Measurements from ENCODE around the gene FBXO34. TPM values are rescaled to one million over a fixed set of nuclear protein-coding genes. Genes with fewer than 3 reads are reported as not detected.

The FBXO34 gene
- total and polyA plus RNA-seq, 10 of the 15 experiments (the other 5 are each of a cell fraction or from before 2014, with no cell fraction given) = 5.6 to 22.8 (median 17.6) TPM

DNA sequence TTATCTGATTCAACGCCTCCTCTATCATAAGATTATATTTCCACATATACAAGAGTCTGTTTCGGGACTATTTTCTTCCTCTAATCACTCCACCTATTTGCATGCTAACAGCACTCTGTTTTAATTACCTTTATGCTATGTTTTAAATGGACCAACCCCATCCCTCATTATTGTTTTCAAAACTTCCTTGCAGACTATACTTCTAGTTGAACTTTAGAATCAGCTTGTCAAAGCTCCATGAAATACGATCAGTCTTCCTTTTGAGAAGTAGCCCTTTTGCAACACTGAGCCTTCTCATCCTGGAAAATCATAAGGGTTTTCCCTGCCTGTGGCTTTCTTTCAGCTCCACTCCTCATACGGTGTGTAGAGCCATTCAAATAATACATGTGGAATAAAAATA, 103.5 kb downstream of the FBXO34 start:
- TF ChIP-seq POLR2AphosphoS2 (IDR thresholded peaks at IDR 0.05; ENCODE audit: low read depth, low read length) (no peak), NFIC (IDR thresholded peaks at IDR 0.05; ENCODE audit: low read depth, low read length) (no peak)
- TF ChIP-seq, protein P1, sequence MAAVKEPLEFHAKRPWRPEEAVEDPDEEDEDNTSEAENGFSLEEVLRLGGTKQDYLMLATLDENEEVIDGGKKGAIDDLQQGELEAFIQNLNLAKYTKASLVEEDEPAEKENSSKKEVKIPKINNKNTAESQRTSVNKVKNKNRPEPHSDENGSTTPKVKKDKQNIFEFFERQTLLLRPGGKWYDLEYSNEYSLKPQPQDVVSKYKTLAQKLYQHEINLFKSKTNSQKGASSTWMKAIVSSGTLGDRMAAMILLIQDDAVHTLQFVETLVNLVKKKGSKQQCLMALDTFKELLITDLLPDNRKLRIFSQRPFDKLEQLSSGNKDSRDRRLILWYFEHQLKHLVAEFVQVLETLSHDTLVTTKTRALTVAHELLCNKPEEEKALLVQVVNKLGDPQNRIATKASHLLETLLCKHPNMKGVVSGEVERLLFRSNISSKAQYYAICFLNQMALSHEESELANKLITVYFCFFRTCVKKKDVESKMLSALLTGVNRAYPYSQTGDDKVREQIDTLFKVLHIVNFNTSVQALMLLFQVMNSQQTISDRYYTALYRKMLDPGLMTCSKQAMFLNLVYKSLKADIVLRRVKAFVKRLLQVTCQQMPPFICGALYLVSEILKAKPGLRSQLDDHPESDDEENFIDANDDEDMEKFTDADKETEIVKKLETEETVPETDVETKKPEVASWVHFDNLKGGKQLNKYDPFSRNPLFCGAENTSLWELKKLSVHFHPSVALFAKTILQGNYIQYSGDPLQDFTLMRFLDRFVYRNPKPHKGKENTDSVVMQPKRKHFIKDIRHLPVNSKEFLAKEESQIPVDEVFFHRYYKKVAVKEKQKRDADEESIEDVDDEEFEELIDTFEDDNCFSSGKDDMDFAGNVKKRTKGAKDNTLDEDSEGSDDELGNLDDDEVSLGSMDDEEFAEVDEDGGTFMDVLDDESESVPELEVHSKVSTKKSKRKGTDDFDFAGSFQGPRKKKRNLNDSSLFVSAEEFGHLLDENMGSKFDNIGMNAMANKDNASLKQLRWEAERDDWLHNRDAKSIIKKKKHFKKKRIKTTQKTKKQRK (IDR thresholded peaks at IDR 0.05; ENCODE audit: low read depth, low read length) = no peak
- Histone ChIP-seq H4K20me1 (ENCODE audit: control insufficient read depth, insufficient read depth) (no peaks in the 10 kb centered on the region), H3K4me1 (ENCODE audit: control insufficient read depth, insufficient read depth, low read length) (peaks cover 6% of the 10 kb centered on the region; the same call in 1 of the 2 replicates), H3K27ac (ENCODE audit: control insufficient read depth, insufficient read depth) (no peak overlapping the region), H3K36me3 (ENCODE audit: control insufficient read depth in 2 of 2, insufficient read depth in 2 of 2, low read length in 1 of 2) (peaks cover 0 to 5% of the 10 kb centered on the region in 2 experiments; a peak in 2 of 4 replicates), H3K27me3 (replicated peaks in 1 of 2; ENCODE audit: control insufficient read depth in 2 of 2, insufficient read depth in 2 of 2, low read length in 1 of 2) (no peaks in the 10 kb centered on the region), H3K9me3 (replicated peaks; ENCODE audit: control insufficient read depth, insufficient read depth, low read length) (no peaks in the 10 kb centered on the region), H3K4me3 (no peak overlapping the region), H3K79me2 (ENCODE audit: control insufficient read depth, insufficient read depth, low read length) (no peaks in the 10 kb centered on the region), H3K9ac (ENCODE audit: control insufficient read depth, insufficient read depth, low read length) (no peak overlapping the region), H3K4me2 (ENCODE audit: control insufficient read depth, insufficient read depth) (no peak overlapping the region), H2AFZ (ENCODE audit: control insufficient read depth, low read depth, low read length) (no peak overlapping the region)
- ATAC-seq = peak; percentile 12; the same call in 1 of the 3 replicates
- intact Hi-C loops (cut with micrococcal nuclease; ENCODE audit: unreplicated experiment) (no loop called here), in situ Hi-C loops (cut with MboI) (no loop called here)
- POLR2A ChIA-PET = interaction anchor here (0.6 to 1.1 kb wide), 3 partner anchors 13 to 106 kb away, joined by 3 read pairs; no protein-coding TSS in a partner anchor
- CTCF ChIA-PET = interaction anchor here (1.7 to 1.9 kb wide), 3 partner anchors 18 to 105 kb away, joined by 4 to 9 read pairs (median 5); no protein-coding TSS in a partner anchor
- DNase-seq (ENCODE audit: low read depth, low spot score) = no peak
- RAD21 ChIA-PET (ENCODE audit: unreplicated experiment) = interaction anchor here (0.9 to 1.1 kb wide), 3 partner anchors 20 to 103 kb away, joined by 3 to 4 read pairs (median 3); partner anchors contain the start of gene FBXO34
- WGBS (ENCODE audit: insufficient coverage, insufficient replicate concordance, low lambda C conversion rate, missing lambda C conversion rate) = 68% methylated on average over 4 of the region's 4 CpGs
- SMC1A ChIA-PET (ENCODE audit: uncharacterized antibody, unreplicated experiment) = interaction anchor here (1.2 to 1.5 kb wide), 6 partner anchors 13 to 214 kb away, joined by 3 to 7 read pairs (median 4); no protein-coding TSS in a partner anchor
- FAIRE-seq = no peak
- BruUV-seq (replicated peaks) = no TSS peak

Data from GM12878 (cell line).